HG03066 (cell line): Measurements from ENCODE around the gene TRAPPC12.
"Not testable (repeated sequence)": the region's sequence is repeated elsewhere in the genome, so short reads cannot be mapped to it uniquely, and the experiment has no call there.

Experiments
- ATAC-seq: cut with Tn5 transposase; IDR thresholded peaks from one replicate; pipeline ENCODE4 v1.9.1; 2021; ENCODE audit warnings: low read depth; ENCODE audit not compliant: unreplicated experiment

The TRAPPC12 gene

DNA sequence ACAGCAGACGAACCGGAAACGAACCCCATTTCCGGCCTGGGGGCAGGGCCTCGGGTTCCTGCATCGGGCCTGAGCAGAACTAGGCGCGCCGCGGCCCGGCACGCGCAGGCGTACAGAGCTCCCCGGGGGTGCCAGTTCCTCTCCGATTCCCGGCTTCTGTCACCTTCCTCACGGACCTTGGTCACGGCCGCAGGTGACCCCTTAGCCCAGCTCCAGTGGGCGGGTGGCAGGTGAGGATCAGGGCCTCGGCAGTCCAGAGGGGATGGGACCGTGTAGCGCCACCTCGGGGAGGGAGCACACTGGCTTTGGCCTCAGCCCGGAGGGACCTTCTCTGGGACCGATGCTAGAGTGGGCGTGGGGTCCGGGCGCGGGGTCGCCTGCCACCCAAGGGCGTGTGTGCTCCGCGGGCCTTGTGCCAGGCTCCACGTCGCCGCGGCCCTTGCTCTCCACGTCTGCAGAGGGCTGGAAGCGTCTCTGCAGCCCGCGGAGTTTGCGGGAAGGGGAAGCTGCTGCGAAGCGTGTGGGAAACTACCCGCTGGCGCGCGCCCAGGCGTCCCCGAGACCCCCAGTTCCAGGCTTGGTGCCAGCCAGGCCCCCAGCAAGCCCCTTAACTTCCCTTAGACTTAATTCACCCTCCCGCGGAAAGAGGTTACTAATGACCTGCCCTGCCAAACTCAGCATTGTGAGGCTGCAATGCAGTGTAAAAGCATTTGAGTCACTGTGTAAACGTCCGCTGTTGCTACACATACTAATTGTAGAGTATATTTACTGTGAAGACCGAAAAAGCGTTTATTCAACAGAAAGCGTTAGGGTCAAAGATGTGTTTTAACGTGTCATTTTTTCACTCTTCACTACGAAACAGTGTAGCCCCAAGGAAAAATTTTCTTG, at the start of gene TRAPPC12:
TRAPPC12 (plus strand) TSS at position 48 of the 888 bp plus-strand sequence. CDS start 7,930 bp downstream, outside the sequence.
- ATAC-seq = peak; percentile 72

DNA sequence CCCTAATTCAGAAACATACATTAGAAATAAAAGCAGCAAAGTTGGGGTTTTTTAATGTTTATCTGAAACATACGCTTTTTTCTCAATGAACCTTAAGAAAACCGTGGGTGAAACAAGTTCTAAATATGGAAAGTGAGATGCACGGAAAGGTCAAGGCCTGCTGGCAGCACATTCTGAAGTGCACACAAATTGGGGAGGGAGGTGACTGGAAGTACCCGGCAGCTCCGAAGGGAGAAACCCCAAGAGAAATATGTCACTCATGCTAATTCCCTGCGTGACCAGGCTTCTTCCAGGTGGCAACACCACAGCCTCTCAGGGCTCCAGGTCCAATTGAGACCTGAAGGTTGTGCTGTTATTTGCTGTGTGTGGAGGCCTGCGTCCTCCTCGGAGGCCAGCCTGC, 47.4 kb upstream of the TRAPPC12 start:
- ATAC-seq = no peak

DNA sequence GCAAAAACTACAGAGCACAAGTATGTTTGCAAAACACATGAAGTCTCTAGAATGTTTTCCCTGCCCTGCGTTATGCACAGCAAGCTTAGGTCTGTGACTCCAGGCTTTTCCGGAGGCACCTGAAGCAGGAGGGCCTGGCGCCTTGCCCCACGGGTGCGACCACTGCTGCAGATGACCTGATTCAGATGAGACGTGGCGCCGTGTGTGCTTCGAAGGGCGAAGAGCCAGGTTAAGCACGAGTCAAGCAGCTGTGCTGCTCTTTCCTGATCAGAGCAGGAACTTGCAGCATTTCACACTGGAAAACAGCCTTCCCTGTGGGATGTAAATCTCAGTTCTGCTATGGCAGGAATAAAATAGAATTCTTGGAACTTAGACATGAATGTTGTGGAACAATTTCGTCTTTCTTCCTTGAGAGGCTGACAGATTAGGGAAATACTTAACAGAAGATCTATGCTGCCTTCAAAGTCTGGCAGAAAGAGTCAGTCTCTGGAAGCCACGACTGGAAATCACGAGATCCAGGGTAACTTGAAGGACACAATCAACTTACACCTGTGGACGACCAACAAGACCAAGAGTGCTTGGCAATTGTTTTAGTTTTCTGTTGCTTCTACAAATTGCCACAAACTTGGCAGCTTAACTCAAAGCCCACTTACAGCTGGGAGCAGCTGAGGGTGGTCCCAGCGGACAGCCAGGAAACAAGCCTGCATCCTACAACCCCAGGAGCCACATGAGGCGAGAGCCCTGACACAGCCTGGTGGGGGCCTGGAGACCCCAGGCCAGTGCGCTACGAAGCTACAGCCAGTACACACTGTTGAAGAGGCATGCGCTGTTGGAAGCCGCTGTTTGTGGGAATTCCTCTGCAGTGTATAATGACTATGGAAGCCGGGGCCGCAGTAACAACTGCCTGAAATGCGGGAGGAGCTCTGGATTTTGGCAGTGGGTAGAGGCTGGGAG, 44.8 kb upstream of the TRAPPC12 start:
- ATAC-seq = no peak

DNA sequence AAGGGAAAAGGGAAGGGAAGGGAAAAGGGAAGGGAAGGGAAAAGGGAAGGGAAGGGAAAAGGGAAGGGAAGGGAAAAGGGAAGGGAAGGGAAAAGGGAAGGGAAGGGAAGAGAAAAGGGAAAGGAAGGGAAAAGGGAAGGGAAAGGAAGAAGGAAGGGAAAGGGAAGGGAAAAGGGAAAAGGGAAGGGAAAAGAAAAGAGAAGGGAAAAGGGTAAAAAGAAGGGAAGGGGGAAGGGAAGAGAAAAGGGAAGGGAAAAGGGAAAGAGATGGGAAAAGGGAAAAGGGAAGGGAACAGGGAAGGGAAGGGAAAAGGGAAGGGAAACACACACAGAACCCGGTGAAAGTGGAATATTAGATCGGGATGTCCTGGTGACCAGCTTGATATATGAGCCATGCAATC, 42.6 kb upstream of the TRAPPC12 start:
- ATAC-seq = no peak

DNA sequence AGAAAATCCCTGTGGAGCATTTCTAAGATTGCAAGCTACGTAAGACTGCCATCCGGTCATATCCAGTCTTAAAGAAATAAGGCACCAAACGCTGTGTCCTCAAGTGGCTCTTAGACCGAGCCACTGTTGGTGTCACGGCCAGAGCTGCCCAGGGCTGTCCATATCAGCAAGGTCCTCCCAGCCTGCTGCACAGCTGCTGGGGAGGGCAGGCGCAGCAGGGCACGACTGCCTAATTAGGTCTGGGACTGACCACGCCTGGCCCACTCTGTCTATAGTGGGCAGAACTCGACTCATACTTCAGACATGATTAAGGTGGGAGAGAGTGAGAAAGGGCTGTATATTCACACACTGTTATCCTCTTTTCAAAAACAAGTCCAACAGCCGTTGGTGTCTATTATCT, 41.2 kb upstream of the TRAPPC12 start:
- ATAC-seq = no peak

DNA sequence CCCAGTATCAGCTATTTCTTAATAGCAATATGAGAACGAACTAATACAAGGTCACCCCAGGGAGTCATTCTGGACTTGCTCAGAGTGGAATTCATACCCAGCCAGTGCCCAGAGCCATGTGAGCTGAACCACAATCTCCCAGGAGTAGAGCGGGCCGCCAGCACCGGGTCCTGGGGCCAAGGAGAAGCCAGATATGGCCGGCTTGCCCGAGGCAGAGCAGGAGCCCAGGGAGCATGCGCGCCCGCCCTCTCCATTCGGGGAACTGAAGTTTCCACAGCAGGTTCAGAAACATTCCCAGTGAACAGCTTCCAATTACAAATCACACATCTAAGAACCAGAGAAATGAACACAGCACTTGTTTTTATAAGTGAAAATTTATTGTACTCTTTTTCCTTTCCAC, 39.4 kb upstream of the TRAPPC12 start:
- no peak for ATAC-seq

DNA sequence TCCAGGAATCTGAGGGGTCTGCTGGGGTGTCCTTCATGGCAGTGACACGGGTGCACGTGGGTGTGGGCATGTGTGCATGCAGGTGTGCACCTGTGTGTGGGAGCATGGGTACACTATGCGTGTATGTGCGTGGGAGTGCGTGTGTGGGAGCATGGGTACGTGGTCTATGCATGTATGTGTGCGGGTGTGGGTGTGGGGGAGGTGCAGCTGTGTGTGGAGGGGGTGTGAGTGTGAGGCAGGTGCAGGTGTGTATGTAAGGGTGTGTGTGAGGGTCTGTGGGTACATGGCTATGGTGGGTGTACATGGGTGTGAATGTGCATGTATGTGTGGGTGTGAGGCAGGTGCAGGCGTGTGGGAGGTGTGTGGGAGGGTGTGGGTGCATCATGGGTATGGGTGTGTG, 38.2 kb upstream of the TRAPPC12 start:
- no peak for ATAC-seq

DNA sequence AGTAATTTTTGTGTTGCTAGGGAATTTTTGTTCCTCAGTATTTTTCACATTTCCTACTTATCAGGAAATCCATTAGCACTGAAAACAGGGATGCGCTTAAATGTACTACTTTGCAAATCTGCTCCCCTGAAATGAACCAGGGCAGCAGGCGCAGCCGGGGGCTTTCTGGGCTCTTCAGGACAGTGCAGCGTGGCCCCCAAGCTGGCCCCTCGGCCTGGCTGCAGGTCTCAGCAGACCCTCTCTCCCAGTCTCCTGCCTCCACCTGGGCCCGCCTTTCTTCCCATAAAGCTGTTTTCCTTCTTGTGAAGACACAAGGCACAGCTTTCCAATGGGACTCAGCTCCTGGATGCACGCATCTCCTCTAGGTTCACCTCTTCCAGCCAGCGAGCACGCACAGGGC, 37.2 kb upstream of the TRAPPC12 start:
- ATAC-seq = no peak

DNA sequence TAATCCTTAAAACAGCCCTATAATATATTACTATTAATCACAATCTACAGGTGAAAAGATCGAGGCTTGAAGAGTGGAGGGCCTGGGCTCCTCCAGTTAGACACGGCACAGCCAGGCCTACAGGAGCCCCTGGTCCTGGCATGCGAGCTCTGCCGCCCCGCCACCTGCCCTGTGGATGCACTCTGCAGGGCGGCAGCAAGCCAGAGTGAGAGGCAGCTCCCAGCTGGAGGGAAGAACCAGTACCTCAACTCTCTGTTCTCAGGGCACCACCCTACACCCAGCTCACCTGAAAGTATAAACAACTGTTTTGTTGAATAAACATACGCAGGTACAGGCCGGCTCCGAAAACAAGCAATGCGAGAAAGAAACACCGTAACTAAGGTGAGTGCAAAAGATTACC, 36.5 kb upstream of the TRAPPC12 start:
- no peak for ATAC-seq

DNA sequence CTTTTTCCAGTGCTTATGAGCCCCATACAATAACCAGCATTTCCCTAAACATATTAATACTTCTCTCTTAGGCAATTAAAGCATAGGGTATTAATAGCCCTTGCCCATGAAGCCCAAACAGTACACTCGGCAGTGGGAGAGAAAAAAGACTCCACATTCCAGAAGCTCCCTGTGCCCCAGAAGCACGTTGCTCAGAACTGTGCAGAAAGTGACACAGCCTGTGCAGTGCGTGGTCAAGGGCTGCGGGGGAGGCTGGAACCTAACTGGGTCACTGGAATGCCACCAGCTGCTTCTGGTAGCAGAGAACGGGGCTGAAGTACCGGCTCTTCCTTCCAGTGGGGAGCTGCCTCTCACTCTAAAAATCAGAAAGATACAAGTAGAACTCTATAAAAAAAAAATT, 34.6 kb upstream of the TRAPPC12 start:
- no peak for ATAC-seq

DNA sequence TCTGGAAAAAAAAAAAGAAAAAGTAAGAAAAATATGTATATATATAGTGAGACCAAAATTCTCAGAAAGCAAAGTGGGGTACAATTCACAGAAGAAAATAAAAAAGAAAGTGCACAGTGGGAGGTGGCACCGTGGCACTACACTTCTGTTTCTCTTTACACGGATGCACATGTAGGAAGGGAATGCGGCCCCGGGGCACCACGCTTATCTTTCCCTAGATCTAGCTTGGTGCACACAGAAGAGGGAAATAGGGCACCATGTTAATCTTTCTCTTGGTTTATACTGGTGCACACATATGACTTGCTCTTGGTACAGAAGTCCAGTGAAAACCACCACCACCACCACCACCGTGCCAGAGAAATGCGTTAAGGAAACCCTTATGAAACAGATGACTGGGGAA, 33.9 kb upstream of the TRAPPC12 start:
- ATAC-seq = no peak

DNA sequence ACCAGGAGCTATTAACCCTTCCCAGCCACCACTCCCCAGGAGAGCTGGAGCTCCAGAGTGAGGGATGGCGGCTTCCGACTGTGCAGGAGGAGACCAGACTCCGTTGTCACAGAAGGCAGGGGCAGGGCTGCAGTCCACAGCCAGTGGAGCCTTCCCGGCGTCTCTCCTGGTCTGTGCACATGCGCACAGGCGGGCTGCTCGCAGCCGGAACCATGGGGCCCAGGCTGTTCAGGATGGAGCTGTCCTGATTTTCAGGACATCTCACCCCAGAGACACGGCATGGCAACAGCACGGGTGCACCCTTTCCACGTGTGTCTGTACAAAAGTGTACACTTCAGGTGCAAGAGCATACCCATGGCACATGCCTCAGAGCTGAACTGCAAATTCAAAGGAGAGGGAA, 30.7 kb upstream of the TRAPPC12 start:
- ATAC-seq = no peak

DNA sequence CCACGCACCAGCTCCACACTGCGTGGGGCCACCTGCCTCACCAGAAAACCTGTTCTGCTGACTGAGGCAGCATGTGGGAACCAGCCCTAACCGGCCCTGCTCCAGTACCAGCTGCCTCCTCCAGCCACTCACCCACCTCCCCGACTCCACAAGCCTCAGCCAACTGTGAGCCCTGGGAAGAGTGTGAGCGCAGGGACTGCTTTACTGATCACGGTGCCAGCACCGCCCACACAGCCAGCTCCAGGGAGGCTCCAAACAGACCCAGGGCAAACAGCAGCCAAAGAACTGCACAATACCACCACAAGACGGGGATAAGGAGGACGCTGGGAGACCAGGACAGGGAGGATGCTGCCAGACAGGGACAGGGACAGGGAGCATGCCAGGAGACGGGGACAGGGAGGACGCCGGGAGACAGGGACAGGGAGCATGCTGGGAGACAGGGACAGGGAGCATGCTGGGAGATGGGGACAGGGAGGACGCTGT, 30.2 kb upstream of the TRAPPC12 start:
- ATAC-seq = no peak

DNA sequence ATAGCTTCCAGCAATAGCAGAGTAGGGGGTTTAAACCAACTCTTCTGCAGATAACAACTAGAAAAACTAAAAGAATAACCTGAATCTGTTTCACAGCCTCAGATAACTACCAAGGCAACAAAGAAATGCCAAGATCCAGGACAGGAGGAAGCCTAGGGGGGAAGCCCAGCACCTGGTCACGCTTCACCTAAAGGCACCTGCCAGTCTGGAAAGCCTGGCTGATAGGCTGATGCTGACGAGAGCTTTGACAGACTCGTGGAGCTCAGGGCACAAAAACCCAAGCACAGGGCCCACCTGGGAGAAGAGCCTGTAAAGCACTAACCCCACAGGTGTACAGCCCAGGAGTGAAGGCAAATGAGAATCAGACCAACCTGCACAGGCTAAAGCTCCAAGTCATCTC, 24.5 kb upstream of the TRAPPC12 start:
- no peak for ATAC-seq

DNA sequence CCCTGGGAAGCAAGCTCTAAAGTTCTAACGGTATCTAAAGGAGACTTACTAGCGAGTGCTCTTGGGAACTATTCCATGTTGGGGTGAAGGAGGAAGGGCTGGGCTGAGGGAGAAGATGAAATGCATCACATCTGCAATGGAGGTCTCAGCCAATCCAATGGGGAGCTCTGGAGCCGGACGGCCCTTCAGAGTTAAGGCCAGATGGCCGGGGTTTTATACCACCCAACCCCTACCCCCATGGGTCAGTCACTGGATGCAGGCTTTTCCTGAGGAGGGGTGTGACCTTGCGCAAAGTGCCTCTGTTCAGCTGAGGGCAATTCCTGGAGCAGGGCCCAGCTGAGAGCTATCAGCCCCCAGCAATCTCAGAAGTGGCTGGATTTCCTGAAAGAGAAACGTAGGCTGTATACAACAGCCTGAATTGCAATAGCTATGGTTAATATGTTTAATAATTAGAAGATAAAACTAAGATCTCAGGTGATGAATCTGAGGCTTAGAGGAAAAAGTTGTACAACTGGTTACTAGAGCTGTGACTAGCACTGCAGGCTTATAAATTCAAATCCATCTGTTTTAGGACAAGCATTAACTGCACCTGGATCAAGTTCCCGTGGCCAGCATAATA, 23.4 kb upstream of the TRAPPC12 start:
- ATAC-seq = no peak

DNA sequence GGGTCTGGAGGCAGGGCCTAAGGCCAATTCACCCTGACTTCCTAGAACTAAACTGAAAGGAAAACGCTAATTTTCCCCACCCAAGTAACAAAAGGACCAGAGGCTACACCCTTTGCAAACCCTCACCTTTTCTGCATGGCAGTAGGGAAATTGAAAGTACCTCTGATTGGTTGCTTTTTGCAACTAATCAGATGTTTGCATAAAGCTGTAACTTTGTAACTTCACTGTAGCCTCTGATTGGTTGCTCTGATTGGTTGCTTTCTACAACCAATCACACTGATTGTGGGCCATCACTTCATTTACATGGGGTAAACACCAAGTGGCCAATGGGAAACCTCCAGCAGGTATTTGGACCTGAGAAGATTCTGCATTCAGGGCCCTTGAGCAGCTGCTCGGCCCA, 22.7 kb upstream of the TRAPPC12 start:
- ATAC-seq = no peak

DNA sequence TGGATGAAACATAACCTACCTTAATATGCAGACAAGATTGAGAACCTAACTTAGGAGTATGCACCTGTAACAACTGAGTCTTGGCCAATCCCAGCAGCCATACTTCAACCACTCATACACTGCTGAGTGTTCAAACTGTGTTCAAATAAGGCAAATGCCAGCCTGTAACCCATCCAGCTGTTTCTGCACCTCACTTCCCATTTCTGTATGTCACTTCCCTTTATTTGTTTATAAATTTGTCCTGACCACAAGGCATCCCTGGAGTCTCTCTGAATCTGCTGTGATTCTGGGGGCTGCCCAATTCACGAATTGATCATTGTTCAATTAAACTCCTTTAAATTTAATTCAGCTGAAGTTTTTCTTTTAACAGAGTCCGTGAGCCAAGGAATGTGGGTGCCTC, 22.0 kb upstream of the TRAPPC12 start:
- ATAC-seq = not testable (repeated sequence)

DNA sequence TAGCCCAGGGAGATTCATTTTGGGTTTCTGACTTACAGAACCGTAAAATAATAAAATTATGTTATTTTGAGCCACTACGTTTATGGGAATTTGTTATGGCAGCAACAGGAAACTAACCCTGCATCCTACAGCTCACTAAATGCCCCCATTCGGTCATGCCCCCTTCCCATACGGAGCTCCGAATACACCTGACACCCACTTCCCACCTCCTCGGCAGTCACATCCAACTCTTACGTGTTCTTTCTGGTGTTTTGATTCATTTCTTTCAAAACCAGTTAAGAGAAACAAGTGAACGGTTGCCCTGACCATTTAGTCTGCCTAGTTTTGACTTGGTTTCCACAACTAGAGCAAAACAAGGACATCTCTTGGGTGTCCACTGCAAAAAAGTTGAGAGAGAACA, 21.6 kb upstream of the TRAPPC12 start:
- no peak for ATAC-seq

DNA sequence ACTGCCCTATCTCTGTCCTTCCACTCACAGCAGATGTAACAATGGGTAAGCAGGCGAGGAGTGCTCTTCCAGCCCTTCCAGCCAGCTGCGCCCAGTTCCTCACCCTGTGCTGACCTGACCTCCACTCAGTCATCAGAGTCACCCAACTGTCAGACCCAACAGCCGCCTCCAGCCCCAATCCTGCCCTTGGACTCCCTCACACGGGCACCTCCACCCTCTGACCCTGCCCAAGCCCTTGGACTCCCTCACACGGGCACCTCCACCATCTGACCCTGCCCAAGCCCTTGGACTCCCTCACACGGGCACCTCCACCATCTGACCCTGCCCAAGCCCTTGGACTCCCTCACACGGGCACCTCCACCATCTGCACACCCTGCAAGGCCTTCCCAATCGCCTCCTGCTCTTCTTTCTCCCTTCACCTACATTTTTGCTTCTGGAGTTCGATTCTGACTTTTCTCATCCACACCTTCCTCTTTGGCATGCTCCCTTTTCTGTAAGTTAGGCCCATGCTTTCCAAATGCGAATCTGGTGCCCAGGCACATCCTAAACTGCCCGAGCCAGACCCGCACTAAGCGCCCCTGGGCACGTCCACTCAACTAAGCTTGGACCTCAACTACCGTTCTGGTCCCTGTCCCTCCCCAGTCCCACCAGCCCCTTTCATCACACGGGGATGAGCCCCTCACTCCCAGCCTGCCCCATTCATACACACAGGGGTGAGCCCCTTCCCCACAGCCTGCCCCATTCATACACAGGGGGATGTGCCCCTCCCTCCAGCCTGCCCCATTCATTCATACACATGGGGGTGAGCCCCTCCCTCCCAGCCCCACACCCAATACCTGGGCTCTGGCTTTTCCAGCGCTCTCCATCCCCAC, 17.7 kb upstream of the TRAPPC12 start:
- ATAC-seq = no peak

DNA sequence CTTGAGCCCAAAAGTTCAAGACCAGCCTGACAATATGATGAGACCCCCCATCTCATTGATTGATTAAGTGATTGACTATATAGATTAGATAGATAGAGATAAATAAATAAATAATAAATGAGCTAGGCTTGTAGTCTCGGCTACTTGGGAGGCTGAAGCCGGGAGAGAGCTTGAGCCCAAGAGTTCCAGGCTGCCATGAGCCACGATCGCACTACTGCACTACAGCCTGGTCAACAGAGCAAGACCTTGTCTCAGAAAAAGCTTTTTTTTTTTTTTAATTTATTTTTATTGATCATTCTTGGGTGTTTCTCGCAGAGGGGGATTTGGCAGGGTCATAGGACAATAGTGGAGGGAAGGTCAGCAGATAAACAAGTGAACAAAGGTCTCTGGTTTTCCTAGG, 14.3 kb upstream of the TRAPPC12 start:
- ATAC-seq = no peak
